ENCODE results near the gene SOX6. TPM values are rescaled to one million over a fixed set of nuclear protein-coding genes. Genes with fewer than 3 reads are reported as not detected.

Gene SOX6
- total RNA-seq, 1 experiment from 2014 or later, result not detected

DNA sequence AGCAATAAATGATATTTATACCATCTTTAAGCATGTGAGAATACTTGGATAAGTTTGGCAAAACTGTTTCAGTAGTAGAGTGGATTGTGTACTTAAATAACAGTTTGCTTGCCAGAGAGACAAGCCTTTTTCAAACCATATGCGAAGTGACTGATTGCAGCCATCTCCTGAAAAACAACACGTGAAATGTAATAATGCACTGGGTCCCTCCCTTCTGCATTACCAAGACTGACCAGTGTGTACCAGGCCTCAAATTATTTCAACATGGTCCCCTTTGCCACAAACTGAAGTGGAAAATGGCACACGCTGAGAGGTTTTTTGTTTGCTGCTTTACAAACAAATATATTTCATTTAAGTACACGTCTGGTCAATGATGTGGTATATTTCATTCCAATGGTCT lies 337.4 kb downstream of the SOX6 start:
- Histone ChIP-seq H3K23ac (ENCODE audit: insufficient read length, low read depth, low read length) (no peak overlapping the region), H3K18ac (ENCODE audit: insufficient read length, low read depth, low read length) (no peak overlapping the region), H3K9ac (ENCODE audit: extremely low read depth, insufficient read length, low read length) (no peak overlapping the region), H4K5ac (ENCODE audit: insufficient read length, low read depth, low read length) (no peak overlapping the region), H2AFZ (ENCODE audit: low read length) (no peak overlapping the region), H2BK120ac (ENCODE audit: low read depth, low read length, poor library complexity, severe bottlenecking) (no peak overlapping the region), H4K20me1 (ENCODE audit: control insufficient read depth, insufficient read depth, insufficient read length) (no peaks in the 10 kb centered on the region), H2BK12ac (ENCODE audit: insufficient read length, low read depth, low read length) (no peak overlapping the region), H3K23me2 (ENCODE audit: insufficient read length, low read depth, low read length, poor library complexity, severe bottlenecking) (no peaks in the 10 kb centered on the region), H3K56ac (ENCODE audit: insufficient read length, low read depth, low read length) (no peak overlapping the region), H3K79me2 (ENCODE audit: insufficient read depth, low read length) (no peaks in the 10 kb centered on the region), H2BK15ac (ENCODE audit: low read depth, low read length) (no peak overlapping the region), H4K91ac (ENCODE audit: insufficient read length, low read depth, low read length) (no peak overlapping the region), H3K4me2 (ENCODE audit: insufficient read depth, insufficient read length, low read length) (no peak overlapping the region), H3K4me1 (ENCODE audit: insufficient read depth, low read length) (no peaks in the 10 kb centered on the region), H2BK20ac (ENCODE audit: low read depth, low read length, poor library complexity, severe bottlenecking) (no peak overlapping the region), H2AK5ac (ENCODE audit: insufficient read length, low read length) (no peak overlapping the region), H3K27ac (ENCODE audit: insufficient read length, low read depth, low read length) (no peak overlapping the region), H3T11ph (ENCODE audit: low read length) (no peak overlapping the region), H3K14ac (ENCODE audit: insufficient read depth, low read length) (no peak overlapping the region), H3K9me3 (ENCODE audit: control insufficient read depth, low read depth, low read length) (no peaks in the 10 kb centered on the region), H2BK5ac (ENCODE audit: insufficient read length, low read length) (no peak overlapping the region), H3K27me3 (ENCODE audit: insufficient read depth, low read length) (no peaks in the 10 kb centered on the region), H3K79me1 (ENCODE audit: insufficient read depth, low read depth, low read length, poor library complexity, severe bottlenecking) (no peaks in the 10 kb centered on the region), H4K8ac (replicated peaks; ENCODE audit: insufficient read length, low read depth, low read length) (no peak overlapping the region), H3K4ac (ENCODE audit: low read depth, low read length) (no peak overlapping the region)
- H3K36me3 Mint-ChIP-seq (ENCODE audit: insufficient read depth in 1 of 3, low read depth in 3 of 3), result no peaks in the 10 kb centered on the region
- H3K4me3 Mint-ChIP-seq, result no peak overlapping the region
- TF ChIP-seq, protein P1, sequence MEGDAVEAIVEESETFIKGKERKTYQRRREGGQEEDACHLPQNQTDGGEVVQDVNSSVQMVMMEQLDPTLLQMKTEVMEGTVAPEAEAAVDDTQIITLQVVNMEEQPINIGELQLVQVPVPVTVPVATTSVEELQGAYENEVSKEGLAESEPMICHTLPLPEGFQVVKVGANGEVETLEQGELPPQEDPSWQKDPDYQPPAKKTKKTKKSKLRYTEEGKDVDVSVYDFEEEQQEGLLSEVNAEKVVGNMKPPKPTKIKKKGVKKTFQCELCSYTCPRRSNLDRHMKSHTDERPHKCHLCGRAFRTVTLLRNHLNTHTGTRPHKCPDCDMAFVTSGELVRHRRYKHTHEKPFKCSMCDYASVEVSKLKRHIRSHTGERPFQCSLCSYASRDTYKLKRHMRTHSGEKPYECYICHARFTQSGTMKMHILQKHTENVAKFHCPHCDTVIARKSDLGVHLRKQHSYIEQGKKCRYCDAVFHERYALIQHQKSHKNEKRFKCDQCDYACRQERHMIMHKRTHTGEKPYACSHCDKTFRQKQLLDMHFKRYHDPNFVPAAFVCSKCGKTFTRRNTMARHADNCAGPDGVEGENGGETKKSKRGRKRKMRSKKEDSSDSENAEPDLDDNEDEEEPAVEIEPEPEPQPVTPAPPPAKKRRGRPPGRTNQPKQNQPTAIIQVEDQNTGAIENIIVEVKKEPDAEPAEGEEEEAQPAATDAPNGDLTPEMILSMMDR (conservative IDR thresholded peaks at IDR 0.05), result no peak
- H3K4me1 Mint-ChIP-seq, result peaks cover 14 to 26% of the 10 kb centered on the region in 2 experiments
- WGBS (ENCODE audit: extremely low coverage, insufficient read length, low lambda C conversion rate), result no CpG with 5 or more reads among the region's 4 CpGs
- H3K27ac Mint-ChIP-seq, result no peak overlapping the region
- H3K27me3 Mint-ChIP-seq (ENCODE audit: low read depth), result peaks cover 4% of the 10 kb centered on the region; the same call in 1 of the 2 replicates
- H3K9me3 Mint-ChIP-seq, result no peaks in the 10 kb centered on the region
- no peak for DNase-seq
